Measurements from ENCODE around the gene MTAP.

MTAP gene
- total RNA-seq, result 42.6 to 65.2 reads per million in 2 experiments

GRCh38 chr9:21802418-21803000 lies at the start of gene MTAP:
TSS of gene MTAP (plus strand) at chr9:21802636. CDS start at chr9:21802749, 113 bp downstream.
- DNase-seq (ENCODE audit: low read depth), result peak; percentile 56

- no peak for DNase-seq (ENCODE audit: low read depth)
Measured at GRCh38 chr9:21753523-21753922, 48.9 kb upstream of the MTAP start.

- no peak for DNase-seq (ENCODE audit: low read depth)
Measured at GRCh38 chr9:21754741-21755140, 47.7 kb upstream of the MTAP start.

- DNase-seq (ENCODE audit: low read depth), result no peak
Measured at GRCh38 chr9:21758540-21758939, 43.9 kb upstream of the MTAP start.

GRCh38 chr9:21761309-21761901 lies 41.0 kb upstream of the MTAP start:
- no peak for DNase-seq (ENCODE audit: low read depth)

- DNase-seq (ENCODE audit: low read depth), result no peak
Measured at GRCh38 chr9:21762064-21762463, 40.4 kb upstream of the MTAP start.

GRCh38 chr9:21764846-21765245 lies 37.6 kb upstream of the MTAP start:
- DNase-seq (ENCODE audit: low read depth), result no peak

GRCh38 chr9:21766096-21766495 lies 36.3 kb upstream of the MTAP start:
- no peak for DNase-seq (ENCODE audit: low read depth)

- DNase-seq (ENCODE audit: low read depth), result no peak
Measured at GRCh38 chr9:21770871-21771560, 31.4 kb upstream of the MTAP start.

GRCh38 chr9:21777701-21778100 lies 24.7 kb upstream of the MTAP start:
- no peak for DNase-seq (ENCODE audit: low read depth)

GRCh38 chr9:21778304-21778703 lies 24.1 kb upstream of the MTAP start:
- DNase-seq (ENCODE audit: low read depth), result no peak

GRCh38 chr9:21779397-21779796 lies 23.0 kb upstream of the MTAP start:
- DNase-seq (ENCODE audit: low read depth), result no peak

- no peak for DNase-seq (ENCODE audit: low read depth)
Measured at GRCh38 chr9:21781656-21782055, 20.8 kb upstream of the MTAP start.

GRCh38 chr9:21782205-21782604 lies 20.2 kb upstream of the MTAP start:
- DNase-seq (ENCODE audit: low read depth), result no peak

- no peak for DNase-seq (ENCODE audit: low read depth)
Measured at GRCh38 chr9:21788752-21789151, 13.7 kb upstream of the MTAP start.

GRCh38 chr9:21789541-21790037 lies 12.8 kb upstream of the MTAP start:
- peak; percentile 34 for DNase-seq (ENCODE audit: low read depth)

- no peak for DNase-seq (ENCODE audit: low read depth)
Measured at GRCh38 chr9:21795483-21795882, 7.0 kb upstream of the MTAP start.

- no peak for DNase-seq (ENCODE audit: low read depth)
Measured at GRCh38 chr9:21796768-21797167, 5.7 kb upstream of the MTAP start.

GRCh38 chr9:21800931-21801682 lies 1.3 kb upstream of the MTAP start:
- DNase-seq (ENCODE audit: low read depth), result no peak

GRCh38 chr9:21801683-21802417 lies 586 bp upstream of the MTAP start:
- no peak for DNase-seq (ENCODE audit: low read depth)

GRCh38 chr9:21803649-21804048 lies 1.2 kb downstream of the MTAP start:
- no peak for DNase-seq (ENCODE audit: low read depth)

- no peak for DNase-seq (ENCODE audit: low read depth)
Measured at GRCh38 chr9:21804331-21804730, 1.9 kb downstream of the MTAP start.

All from T follicular helper cell (primary cell).